Islet precursor cell (in vitro differentiated cells): ENCODE results near the gene BRSK2.

Experiments used
- DNase-seq: peaks from one replicate; pipeline ENCODE4 v3.0.0-alpha.2; 2018

Gene BRSK2

DNA sequence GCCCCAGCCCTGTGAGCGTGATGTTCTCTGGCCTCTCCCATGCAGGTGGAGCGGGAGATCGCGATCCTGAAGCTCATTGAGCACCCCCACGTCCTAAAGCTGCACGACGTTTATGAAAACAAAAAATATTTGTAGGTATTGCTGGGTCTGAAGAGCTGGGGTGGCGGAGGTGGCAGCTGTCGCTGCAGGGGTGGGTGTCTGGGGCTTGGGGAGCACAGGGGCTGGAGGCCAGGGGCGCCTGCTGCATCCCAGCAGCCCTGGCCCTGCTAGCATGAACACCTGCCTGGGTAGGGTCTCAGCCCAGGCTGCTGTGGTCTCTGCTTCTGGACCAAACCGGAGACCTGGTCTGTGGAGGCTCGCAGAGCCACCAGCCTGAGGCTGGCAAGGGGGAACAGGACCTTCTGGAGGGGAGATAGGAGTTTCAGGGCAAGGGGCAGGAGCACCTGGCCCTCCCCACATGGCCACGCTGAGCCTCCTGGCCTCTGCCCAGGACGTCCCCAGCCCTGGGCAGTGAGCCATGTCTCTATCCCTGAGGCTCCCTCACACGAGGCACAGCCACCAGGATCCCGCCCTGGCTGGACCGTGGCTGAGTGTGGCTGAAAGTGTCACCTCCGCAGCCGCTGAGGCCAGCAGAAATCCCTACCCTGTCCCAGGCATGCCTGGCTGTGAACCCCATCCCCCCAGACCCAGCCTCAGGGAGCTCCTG is 48.7 kb downstream of the BRSK2 start:
- no peak for DNase-seq

DNA sequence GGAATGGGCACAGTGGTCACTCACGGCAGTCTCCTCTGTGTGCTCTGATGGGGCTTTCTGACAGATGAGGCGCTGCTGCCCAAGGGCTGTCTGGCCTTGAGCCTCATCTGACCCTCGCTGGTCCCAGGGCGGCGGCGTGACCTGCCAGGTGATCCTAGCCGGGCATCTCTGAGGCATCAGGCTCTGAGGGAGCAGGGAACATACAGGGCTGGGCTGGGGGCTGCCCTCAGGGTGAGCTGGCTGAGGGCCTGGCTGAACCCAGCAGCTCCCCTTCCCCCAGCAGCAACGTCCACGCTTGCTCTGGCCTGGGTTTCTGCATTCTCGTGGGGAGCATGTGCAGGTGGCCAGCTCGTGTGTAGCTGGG is 49.2 kb downstream of the BRSK2 start:
- no peak for DNase-seq

DNA sequence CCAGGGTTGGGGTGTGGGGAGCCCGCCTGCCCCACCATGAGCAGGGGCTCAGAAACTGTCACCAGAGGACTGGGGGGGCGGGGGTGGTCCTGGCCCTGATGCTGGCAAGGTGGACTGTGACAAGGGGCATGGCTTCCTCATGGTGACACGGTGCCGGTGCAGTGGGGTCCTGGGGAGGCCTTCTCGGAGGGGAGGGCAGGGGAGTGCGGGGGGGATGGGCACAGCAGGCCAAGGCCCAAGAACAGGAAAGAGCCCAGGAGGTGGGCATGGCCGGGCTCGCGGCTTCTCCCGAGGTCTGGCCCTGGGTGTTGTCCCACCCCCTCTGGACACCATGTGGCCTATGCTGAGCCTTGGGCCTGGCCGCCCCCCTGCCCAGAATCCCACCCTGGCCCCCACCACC is 49.6 kb downstream of the BRSK2 start:
- DNase-seq = no peak

DNA sequence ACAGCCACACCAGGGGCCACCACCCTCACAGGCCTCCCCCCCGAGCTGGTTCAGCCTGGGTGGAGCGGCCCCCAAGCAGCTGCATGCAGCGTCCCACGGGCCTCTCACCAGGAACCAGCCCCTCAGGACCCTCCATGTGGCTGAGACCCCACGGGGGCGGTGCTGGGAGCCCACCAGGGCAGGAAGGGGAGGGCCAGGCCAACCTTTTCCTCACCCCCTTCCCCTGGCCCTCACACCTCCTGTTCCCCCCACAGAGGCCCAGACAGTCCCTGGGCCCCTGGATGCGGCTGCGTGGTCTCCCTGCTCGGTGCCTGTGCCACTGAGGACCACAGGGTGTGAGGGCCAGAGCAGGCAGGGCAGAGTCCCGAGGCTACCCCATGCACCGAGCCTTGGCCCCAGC is 50.3 kb downstream of the BRSK2 start:
- no peak for DNase-seq

DNA sequence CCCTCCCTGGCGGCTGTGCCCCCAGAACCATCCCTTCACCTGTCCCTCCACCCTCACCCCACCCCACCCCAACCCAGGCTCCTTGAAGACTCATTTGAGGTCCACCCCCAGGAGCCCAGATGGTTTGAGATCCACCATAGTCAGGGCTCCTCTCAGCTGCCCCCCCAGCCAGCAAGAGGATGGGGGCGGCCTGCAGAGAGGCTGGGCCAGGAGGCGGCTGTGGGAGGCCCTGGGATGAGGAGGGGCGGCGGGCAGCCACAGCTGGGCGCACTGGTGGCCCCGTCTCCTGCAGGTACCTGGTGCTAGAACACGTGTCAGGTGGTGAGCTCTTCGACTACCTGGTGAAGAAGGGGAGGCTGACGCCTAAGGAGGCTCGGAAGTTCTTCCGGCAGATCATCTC is 50.8 kb downstream of the BRSK2 start:
- no peak for DNase-seq

DNA sequence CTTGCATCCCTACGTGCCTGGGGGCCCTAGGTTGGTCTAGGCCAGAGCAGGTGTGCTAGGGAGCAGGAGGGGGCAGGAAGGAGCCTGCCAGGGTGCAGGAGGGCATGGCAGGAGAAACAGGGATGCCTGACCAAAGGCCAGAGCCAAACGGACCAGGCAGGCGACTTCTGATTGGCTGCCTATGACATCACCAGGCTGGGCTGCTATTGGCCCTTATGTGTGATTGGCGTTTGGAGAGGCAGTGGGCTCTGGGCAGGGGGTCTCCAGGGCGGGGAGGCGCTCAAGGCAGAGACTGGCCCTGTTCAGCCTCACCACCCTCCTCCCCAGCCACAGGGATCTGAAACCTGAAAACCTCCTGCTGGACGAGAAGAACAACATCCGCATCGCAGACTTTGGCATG is 52.4 kb downstream of the BRSK2 start:
- DNase-seq = no peak

DNA sequence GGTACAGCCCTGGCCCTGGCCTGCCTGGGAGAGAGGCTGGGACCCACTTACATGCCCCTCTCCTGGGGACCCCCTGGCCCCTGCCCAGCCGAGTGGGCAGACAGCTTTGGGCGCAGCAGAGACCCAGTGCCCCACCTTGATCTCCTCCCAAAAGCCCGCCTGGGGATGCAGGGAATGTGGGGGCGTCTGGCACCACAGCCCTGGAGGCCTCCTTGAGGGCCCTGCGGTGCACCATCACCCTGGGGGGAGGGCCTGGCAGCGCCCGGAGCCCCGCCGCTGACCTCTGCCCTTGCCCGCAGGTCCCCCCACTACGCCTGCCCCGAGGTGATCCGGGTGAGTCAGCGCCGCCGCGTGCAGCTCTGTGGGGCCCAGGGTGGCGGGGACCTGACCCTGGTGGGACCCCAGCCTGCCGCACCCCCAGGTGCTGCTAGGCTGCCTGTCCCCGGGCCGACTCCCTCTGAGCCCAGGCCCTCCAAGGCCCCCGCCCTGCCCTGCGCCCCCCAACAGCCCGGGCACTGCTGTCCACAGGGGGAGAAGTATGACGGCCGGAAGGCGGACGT is 53.2 kb downstream of the BRSK2 start:
- no peak for DNase-seq

DNA sequence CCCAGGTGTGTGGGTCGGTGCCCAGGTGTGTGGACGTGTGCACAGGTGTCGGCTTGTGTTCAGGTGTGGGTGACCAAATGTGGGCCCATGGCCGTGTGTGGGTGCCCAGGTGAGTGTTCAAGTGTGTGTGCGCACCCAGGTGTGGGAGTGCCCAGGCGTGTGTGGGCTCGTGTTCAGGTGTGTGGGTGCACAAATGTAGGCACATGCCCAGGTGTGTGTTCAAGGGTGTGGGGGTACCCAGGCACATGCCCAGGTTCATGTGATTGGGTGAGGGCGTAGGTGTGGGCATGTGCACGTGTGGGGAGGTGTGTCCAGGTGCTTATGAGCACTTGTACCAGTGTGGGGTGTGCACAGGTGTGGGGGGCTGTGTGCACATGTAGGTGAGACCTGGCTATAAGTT is 54.0 kb downstream of the BRSK2 start:
- no peak for DNase-seq

DNA sequence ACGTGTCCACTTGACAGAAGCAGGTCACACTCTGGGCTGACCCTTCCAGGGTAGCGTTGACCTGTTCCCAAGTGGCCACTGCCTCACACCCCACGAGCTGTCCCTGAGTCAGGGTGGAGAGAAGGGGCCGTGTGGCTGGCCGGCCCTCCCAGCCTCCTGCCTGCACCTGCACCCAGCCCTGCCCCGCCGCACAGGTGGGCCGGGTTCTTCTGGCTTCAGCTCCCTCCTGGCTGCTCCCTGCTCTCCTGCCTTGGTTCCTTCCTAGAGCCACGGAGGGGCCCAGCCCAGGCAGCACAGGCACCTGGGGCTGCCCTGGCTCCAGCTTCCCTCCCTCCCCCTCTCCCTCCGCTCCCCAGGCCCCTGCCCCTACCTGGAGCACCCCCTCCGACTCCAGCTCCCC is 54.6 kb downstream of the BRSK2 start:
- DNase-seq = no peak

DNA sequence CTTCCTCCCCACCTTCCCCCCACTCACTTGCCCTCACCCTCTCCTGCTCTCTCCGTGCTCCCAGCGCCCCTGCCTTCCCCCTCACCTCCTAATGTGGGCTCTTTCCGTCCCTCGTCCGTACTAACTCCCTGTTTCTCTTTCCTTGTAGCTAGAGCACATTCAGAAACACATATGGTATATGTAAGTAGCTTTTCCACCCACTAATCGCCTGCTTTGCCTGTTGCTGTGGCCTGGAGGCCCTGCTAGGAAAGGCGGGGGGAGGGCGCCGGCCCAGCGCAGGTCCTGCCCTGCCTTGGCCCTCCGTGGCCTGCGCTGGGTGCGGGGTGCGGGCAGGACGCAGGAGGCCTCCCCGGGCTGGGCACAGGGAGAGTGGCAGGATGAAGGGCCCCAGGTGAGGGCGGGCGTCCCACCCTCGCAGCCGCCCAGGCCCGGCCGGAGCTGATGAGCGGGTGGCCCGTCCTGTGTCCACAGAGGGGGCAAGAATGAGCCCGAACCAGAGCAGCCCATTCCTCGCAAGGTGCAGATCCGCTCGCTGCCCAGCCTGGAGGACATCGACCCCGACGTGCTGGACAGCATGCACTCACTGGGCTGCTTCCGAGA is 55.2 kb downstream of the BRSK2 start:
- no peak for DNase-seq

DNA sequence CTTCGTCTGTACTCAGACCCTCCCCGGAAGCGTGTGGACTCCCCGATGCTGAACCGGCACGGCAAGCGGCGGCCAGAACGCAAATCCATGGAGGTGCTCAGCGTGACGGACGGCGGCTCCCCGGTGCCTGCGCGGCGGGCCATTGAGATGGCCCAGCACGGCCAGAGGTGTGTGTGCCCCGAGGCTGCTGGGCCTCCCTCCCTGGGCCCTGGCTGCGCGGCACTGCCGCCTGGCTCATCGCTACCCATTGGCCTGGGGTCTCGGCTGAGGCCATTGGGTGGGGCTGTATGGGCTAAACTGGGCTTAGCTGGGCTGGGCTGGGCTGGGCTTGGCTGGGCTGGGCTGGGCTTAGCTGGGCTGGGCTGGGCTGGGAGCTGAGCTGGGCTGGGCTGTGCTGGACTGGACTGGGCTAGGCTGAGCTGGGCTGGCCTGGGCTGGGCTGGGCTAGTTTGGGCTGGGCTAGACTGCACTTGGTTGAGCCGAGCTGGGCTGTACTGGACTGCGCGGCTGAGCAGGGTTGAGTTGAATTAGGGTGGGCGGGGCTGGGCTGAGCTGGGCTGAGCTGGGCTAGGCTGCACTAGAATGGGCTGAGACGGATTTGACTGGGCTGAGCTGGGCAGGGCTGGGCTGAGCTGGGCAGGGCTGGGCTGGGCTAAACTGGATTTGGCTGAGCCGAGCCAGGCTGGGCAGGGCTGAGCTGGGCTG is 56.2 kb downstream of the BRSK2 start:
- DNase-seq = no peak

DNA sequence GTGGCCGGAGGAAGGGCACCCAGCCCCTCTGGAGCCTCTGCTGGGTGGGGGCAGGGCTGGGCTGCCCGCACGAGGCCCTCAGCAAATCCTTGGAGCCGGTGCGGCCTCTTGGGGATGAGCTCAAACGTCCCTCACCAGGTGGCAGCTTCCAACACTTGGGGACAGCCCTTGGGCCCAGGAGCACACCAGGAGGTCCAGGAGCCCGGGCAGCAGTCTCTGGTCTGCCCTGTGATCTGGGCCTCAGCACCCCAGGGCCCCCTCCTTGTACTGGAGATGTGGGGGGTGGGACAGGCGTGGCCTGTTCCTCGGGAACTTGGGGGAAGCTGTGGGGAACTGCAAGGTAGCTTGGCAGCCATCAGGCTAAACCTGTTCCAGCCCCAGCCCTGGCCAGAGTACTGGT is 56.9 kb downstream of the BRSK2 start:
- no peak for DNase-seq

DNA sequence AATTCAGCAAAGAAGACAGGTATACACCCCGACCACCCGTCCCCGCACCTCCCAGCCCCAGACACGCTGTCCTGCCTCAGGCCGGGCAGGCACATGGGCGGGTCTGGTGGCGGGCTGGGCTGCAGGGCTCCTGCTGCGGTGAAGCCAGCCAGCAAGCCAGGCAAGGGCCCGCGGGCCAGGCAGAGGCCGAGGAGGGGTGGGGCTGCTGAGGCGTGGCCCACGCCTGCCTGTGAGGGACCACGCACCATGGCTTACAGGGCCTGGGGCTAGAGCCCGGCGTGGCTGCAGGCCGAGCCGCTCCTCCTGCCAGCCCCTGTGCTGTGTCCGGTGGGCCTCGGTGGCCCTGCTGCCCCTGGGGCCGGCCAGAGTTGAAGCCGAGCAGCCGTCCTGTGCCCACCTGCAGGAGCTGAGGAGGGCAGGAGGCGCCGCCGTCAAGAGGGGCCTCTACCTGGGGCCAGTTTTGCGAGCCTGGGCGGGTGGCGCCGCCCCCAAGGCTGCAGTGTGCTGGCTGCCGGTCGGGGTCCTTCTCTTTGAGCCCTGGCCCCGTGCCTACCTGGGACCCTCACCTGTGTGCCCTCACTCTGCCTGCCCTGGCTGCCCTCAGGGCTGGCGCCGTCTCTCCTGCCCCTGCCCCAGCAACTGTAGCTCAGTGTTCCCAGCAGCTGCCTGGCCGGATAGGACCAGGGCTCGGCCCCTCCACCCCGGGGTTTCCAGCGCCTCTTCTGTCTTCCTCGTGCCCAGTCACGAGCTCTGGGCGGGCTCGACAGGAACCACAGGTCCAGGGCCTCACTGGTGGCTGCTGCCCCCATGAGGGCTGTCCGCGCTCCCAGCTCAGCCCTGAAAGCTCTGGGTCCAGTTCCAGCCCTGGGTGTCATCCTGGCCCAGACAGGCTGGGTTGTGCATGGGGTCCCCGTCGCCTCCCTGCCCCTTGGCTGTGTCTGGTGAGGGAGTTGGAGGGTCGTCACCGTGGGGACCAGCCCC is 58.4 kb downstream of the BRSK2 start:
- DNase-seq = no peak

DNA sequence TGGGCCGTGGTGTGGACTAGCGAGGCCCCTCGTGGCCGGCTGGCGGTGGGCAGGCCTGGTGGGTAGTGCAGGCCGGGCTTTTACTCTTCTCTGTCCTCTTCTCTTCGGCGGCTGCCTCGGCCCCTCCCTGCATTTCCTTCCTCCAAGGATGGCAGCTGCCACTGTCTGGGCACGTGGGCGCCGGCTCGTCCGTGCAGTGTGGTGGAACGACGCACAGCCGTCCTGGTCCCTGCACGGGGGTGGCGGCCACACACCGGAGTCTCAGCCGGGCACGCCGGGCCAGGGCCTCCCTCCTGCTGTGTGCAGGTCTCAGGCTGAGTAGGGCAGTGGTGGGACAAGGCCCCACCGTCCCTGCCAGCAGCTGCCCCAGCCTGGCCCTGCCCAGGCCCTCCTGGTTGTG is 59.1 kb downstream of the BRSK2 start:
- no peak for DNase-seq

DNA sequence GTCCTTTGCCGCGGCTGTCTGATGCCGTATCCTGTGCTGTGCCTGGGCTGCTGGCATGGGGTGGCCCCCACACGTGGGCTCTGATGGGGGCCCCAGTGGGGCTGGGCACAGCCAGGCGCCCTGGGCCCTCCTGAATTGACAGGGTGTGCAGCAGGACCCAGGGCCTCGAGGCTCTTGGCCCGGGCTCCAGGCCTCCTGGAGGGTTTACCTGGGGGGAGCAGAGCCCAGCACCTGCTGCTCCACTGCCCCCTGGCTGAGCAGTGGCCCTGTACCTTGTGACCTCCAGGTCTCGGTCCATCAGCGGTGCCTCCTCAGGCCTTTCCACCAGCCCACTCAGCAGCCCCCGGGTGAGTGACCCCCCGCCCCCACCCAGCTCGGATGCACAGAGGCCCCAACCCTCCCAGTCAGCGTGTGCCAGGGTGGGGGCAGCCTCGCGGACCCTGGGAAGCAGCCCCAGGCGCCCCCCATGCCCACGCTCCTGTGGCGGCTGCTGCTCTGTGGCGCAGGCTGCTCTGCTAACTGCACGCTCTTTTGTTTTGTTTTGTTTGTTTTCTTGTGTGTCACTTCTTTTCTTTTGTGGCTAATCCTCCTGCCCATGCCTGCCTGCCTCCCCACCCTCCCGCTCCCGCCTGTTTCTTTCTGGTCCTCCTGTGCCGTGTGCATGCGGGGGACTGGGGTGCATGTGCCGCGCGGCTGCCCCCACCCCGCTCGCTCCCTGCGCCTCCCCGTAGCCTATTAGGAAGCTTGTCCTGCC is 59.9 kb downstream of the BRSK2 start:
- DNase-seq = no peak

DNA sequence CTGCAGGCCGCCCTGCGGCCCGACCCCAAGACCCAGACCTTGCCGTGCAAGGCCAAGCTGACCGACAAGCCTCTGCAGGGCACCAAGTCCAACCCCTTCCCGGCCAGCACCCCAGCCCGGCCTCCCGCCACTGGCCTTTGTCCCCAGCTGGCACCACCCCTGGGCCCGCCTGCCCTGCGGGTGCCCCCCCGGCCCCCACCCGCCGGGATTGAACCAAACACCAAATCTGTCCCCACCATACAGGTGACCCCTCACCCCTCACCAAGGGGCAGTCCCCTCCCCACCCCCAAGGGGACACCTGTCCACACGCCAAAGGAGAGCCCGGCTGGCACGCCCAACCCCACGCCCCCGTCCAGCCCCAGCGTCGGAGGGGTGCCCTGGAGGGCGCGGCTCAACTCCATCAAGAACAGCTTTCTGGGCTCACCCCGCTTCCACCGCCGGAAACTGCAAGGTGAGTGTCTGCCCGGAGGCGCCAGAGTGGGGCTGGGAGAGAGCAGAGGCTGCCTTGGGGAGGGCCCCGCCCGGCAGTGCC is 60.7 kb downstream of the BRSK2 start:
- DNase-seq = no peak

DNA sequence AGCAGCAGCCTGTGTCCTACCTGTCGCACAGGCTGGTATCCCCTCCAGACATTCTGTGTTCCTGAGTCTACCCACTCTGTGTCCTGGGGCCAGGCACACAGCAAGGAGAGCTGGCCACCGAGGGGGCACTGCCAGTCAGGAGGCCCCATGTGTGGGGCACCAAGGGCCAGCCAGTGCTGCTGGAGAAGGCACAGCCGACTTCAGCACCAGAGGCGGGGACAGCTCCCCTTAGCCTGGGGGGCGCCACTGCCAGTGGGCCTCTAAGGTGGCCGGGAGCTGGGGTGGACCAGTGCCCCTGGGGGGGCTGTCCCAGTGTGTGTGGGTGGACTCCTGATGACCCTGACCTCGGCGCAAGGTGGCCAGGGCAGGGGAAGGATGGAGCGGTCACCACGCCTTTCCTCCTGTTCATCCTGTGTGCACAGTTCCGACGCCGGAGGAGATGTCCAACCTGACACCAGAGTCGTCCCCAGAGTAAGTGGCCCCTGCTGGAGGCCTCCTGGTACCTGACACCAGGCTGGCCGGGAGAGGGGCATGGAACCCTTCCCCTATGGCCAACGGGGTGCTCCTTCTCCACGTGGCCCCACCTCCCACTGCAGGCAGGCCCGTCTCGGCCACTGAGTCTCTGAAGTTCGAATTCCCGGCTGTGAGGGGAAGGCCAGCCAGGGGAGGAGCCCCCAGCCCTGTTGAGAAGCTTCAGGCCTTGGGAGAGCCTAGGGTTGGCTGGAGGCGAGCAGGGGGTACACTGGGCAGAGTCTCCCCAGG is 61.4 kb downstream of the BRSK2 start:
- no peak for DNase-seq

DNA sequence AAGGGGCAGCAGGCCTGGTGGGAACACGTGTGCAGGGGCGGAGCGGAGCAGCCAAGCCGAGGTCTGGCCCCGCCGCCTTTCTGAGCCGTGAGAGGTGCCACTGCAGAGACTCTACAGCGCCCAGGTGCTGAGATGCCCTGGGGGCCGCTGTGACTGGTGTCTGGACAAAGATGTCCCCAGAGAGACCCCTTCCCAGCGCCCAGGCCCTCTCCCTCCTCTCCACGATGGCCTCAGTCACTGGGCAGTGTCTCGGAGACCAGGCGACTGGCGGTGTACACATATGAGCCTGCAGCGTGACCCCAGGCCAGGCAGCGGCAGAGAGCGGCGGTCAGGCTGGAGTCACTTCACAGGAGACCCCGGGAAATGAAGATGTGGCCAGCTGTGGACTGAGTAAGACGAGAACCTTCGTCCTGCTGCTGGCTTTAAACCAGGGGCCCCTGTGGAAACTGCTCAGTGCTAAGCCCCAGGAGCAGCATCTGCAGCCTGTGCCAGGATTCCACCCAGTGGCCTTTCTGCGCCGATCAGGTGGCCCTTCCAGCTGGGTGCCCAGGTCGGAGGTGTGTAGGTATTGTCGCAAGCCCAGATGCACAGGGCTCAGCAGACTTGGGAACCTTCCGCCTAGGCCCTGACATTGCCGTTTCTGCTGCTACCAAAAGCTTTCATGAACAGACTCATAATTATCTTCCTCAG is 62.2 kb downstream of the BRSK2 start:
- DNase-seq = no peak

DNA sequence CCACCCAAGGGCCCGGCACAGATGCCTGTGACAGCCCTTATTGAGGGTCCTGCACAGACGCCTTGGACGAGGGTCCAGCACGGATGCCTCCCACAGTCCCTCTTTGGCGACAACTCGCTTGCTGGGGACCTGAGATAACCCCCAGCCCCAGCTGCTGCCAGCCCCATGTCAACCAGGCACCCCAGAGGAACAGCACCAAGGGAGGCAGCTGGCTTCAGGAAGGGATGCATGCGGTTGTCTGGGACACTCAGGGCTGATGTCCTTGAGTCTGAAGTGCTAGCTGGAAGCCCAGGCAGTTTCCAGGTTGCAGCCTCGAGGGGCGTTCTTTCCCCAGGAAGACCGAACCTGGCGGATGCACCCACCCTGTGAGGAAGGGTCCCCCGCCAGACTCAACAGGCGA is 63.0 kb downstream of the BRSK2 start:
- no peak for DNase-seq

DNA sequence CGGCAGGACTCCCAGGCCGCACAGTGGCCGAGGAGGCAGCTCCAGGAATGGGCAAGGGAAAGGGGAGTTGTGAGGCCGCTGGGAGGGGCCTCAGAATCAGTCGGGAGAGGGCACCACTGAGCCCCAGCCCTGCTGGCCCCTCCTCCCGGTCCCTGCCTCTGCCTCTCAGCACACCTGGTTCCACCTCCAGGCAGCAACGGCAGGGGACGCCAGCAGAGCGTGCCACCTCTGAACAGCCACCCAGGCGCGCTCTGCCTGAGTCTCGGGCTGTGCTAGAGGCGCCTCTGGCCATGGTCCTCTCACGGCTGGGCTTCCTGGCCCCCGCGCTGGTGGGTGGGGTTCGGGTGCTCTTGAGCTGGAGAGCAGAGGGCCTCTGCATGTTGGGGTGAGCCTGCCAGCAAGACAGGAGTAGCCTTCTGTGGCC is 63.9 kb downstream of the BRSK2 start:
- peak; percentile 84 for DNase-seq

DNA sequence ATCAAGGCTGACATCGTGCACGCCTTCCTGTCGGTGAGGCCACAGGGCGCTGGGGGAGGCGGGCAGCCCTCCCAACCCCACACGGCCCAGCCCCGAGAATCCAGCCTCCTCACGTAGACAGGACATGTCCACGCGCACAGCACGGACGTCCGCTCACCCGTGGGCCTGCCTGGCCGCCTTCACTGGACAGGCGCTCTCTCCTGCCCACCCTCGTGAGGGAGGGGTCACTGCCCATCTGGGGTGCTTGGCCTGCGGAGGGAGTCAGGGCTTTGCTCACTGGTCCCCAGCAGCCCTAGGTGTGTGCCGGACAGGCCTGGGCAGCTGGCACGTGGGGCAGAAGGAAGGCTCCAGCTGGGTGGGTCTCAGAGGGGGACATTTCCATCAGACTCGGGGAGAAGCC is 64.8 kb downstream of the BRSK2 start:
- no peak for DNase-seq
